SU-DHL-6 (cell line): ENCODE measurements around the gene MUC2.

Experiments
- H2AFZ ChIP-seq: fragments of 200-600 bp; sonication (generic); 2 replicates; pipeline ENCODE4 v1.6.1; 2014; ENCODE audit warnings: low read depth, mild to moderate bottlenecking, moderate library complexity, mixed read lengths, antibody characterized with exemption, low read length; ENCODE audit not compliant: severe bottlenecking
- H3F3A ChIP-seq: fragments of 200-600 bp; shearing (Covaris generic); 2 replicates; pipeline ENCODE4 v1.6.0; 2016; ENCODE audit warnings: antibody characterized with exemption, mild to moderate bottlenecking; ENCODE audit not compliant: insufficient read depth
- H3K27ac ChIP-seq: fragments of 200-600 bp; sonication (generic); 2 replicates; pipeline ENCODE4 v1.5.1; 2016; ENCODE audit warnings: low read depth, mild to moderate bottlenecking, low read length, moderate library complexity, mixed read lengths
- H3K27me3 ChIP-seq: fragments of 200-600 bp; sonication (generic), shearing (Covaris generic); 2 replicates; pipeline ENCODE4 v1.6.0; 2014; ENCODE audit warnings: mild to moderate bottlenecking, low read length
- H3K36me3 ChIP-seq: fragments of 200-600 bp; sonication (generic); 2 replicates; pipeline ENCODE4 v1.6.1; 2014; ENCODE audit warnings: mild to moderate bottlenecking, low read length, mixed read lengths
- H3K4me2 ChIP-seq: fragments of 300-600, 200-600 bp; shearing (Covaris generic), sonication (generic); 2 replicates; pipeline ENCODE4 v1.6.0; 2014; ENCODE audit warnings: low read length, low read depth, mild to moderate bottlenecking; ENCODE audit not compliant: poor library complexity, severe bottlenecking
- H3K4me3 ChIP-seq: fragments of 200-600 bp; sonication (generic); 2 replicates; pipeline ENCODE4 v1.5.1; 2014; ENCODE audit warnings: antibody characterized with exemption, low read length, mild to moderate bottlenecking, mixed read lengths; ENCODE audit not compliant: insufficient read depth, poor library complexity, severe bottlenecking
- H3K79me2 ChIP-seq: fragments of 200-600 bp; sonication (generic); 2 replicates; pipeline ENCODE4 v1.6.1; 2014; ENCODE audit warnings: mild to moderate bottlenecking, low read length, moderate library complexity; ENCODE audit not compliant: insufficient read depth
- H3K9ac ChIP-seq: fragments of 200-600 bp; sonication (generic); 2 replicates; pipeline ENCODE4 v1.7.0; 2014; ENCODE audit warnings: mild to moderate bottlenecking, low read length
- H3K9me2 ChIP-seq: fragments of 200-600 bp; sonication (generic); replicated peaks from 2 replicates; pipeline ENCODE4 v1.6.1; 2014; ENCODE audit warnings: low read length; ENCODE audit not compliant: insufficient read depth
- H3K9me3 ChIP-seq: fragments of 200-600 bp; sonication (generic); 2 replicates; pipeline ENCODE4 v1.6.1; 2014; ENCODE audit warnings: low read length, mixed read lengths; ENCODE audit not compliant: insufficient read depth
- H4K20me1 ChIP-seq: fragments of 200-600 bp; sonication (generic); 2 replicates; pipeline ENCODE4 v1.6.1; 2014; ENCODE audit warnings: low read depth, mild to moderate bottlenecking, antibody characterized with exemption, low read length, moderate library complexity, mixed read lengths
- EZH2phosphoT487 ChIP-seq: fragments of 200-600 bp; sonication (generic), shearing (Covaris generic); conservative IDR thresholded peaks from 2 replicates; pipeline ENCODE4 v1.6.1; 2018; ENCODE audit warnings: mild to moderate bottlenecking, antibody characterized with exemption, low read length, moderate library complexity, mixed read lengths
- TF ChIP-seq, protein P1 (sequence below): fragments of 200-600 bp; sonication (generic); IDR thresholded peaks from one replicate; pipeline ENCODE4 v1.5.1; 2017; ENCODE audit warnings: antibody characterized with exemption, mild to moderate bottlenecking, low read length, moderate library complexity; ENCODE audit not compliant: insufficient read depth, poor library complexity, severe bottlenecking

MUC2 gene

DNA sequence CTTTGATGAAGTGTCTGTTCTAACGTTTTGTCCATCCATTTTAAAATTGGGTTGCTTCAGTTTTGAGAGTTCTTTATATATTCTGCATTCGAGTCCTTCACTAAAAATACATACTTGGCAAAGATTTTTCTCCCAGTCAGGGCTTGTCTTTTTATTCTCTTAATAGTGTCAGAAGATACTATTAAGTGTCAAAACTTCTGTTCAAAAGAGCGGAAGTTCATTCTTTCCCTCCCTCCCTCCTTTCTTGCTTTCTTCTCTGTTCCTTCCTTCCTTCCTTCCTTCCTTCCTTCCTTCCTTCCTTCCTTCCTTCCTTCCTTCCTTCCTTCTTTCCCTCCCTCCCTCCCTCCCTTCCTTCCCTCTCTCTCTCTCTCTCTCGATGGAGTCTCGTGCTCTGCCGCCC, 30.5 kb upstream of the MUC2 start:
- Histone ChIP-seq H4K20me1 (no peaks in the 10 kb centered on the region), H3K36me3 (no peaks in the 10 kb centered on the region), H3K27ac (no peak overlapping the region), H3K9me2 (no peaks in the 10 kb centered on the region), H3K9me3 (no peaks in the 10 kb centered on the region), H3F3A (no peaks in the 10 kb centered on the region), H3K27me3 (no peaks in the 10 kb centered on the region), H3K79me2 (no peaks in the 10 kb centered on the region), H3K4me3 (no peak overlapping the region), H3K9ac (no peak overlapping the region), H2AFZ (no peak overlapping the region), H3K4me2 (no peak overlapping the region)
- TF ChIP-seq, protein P1, sequence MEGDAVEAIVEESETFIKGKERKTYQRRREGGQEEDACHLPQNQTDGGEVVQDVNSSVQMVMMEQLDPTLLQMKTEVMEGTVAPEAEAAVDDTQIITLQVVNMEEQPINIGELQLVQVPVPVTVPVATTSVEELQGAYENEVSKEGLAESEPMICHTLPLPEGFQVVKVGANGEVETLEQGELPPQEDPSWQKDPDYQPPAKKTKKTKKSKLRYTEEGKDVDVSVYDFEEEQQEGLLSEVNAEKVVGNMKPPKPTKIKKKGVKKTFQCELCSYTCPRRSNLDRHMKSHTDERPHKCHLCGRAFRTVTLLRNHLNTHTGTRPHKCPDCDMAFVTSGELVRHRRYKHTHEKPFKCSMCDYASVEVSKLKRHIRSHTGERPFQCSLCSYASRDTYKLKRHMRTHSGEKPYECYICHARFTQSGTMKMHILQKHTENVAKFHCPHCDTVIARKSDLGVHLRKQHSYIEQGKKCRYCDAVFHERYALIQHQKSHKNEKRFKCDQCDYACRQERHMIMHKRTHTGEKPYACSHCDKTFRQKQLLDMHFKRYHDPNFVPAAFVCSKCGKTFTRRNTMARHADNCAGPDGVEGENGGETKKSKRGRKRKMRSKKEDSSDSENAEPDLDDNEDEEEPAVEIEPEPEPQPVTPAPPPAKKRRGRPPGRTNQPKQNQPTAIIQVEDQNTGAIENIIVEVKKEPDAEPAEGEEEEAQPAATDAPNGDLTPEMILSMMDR, result no peak
- no peak for TF ChIP-seq EZH2phosphoT487

DNA sequence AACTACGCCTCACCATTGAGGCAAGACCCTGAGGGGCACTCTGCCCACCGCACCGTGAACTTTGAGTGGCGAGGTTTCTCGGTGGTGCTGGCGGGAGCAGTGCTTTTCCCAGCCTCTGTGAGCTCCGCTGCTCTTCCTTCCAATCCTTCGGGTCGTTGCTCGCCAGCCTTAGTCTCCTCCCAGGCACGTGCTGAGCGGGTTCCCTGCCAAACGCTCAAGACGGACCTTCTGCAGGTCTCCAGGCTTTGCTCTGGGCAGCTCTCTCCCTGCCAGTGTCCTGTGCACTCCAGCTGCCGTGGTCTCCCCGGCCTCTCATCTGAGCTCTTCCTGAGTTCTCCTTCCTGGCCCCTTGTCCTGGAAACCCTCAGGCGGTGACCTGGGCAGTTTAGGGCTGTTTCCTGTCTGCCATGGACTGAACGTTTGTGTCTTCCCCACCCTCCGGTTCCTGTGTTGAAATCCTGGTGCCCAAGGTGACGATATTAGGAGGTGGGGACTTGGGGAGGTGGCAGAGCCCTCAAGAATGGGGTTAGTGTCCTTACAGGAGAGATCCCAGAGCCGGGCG, 27.0 kb upstream of the MUC2 start:
- H3K9me2 ChIP-seq, result no peaks in the 10 kb centered on the region
- H3F3A ChIP-seq, result no peaks in the 10 kb centered on the region
- H3K4me2 ChIP-seq, result no peak overlapping the region
- H3K27me3 ChIP-seq, result no peaks in the 10 kb centered on the region
- H3K79me2 ChIP-seq, result no peaks in the 10 kb centered on the region
- no peak for TF ChIP-seq EZH2phosphoT487
- TF ChIP-seq, protein P1, result no peak
- no peak overlapping the region for H3K9ac ChIP-seq
- no peaks in the 10 kb centered on the region for H3K9me3 ChIP-seq
- H4K20me1 ChIP-seq, result no peaks in the 10 kb centered on the region
- no peak overlapping the region for H2AFZ ChIP-seq
- no peak overlapping the region for H3K27ac ChIP-seq
- H3K36me3 ChIP-seq, result no peaks in the 10 kb centered on the region
- H3K4me3 ChIP-seq, result no peak overlapping the region

DNA sequence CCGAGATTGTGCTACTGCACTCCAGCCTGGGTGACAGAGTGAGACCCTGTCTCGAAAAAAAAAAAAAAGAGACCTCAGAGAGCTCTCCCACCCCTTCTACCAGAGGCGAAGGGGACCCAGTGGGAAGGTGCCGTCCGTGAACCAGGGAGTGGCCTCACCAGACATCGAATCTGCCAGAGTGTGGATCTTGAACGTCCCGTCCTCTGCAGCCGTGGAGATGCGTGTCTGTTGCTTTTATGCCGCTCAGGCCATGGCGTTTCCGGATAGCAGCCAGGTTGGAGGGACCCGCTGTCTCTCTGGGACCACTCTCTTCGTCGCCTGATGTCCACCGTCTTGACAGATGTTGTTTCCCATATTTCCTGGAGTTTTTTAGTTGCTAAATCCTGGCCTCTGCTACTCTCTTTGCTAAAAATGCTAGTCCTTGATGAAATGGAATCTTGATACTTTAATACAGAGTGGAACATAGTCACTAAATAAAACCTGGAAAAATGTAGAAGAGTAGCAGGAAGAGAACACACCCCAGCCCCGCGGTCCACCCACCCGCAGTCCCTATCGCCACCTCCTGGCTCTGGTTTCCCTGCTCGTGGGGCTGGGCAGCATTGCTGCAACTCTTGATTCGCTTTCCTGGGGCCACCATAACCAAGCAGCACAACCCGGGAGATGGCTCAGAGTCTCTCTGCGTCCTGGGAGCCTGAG, 26.2 kb upstream of the MUC2 start:
- Histone ChIP-seq H3K27ac (no peak overlapping the region), H3K4me2 (no peak overlapping the region), H3K9ac (no peak overlapping the region), H3K4me3 (no peak overlapping the region), H3K9me2 (no peaks in the 10 kb centered on the region), H3K79me2 (no peaks in the 10 kb centered on the region), H3F3A (no peaks in the 10 kb centered on the region), H3K9me3 (no peaks in the 10 kb centered on the region), H3K27me3 (no peaks in the 10 kb centered on the region), H4K20me1 (no peaks in the 10 kb centered on the region), H2AFZ (no peak overlapping the region), H3K36me3 (no peaks in the 10 kb centered on the region)
- TF ChIP-seq, protein P1, result no peak
- TF ChIP-seq EZH2phosphoT487, result no peak
